ENCODE data around the gene CCDC88B.

Gene CCDC88B

GRCh38 chr11:64292460-64293254 is 47.3 kb upstream of the CCDC88B start:
- CTCF ChIA-PET = interaction anchor here (0.6 to 1.4 kb wide), 4 partner anchors 8 to 86 kb away, joined by 3 to 6 read pairs (median 4); partner anchors contain the start of gene FERMT3
- POLR2A ChIA-PET = no interaction called here

GRCh38 chr11:64294774-64295173 is 45.2 kb upstream of the CCDC88B start:
- H3K4me3 ChIP-seq (ENCODE audit: low read depth, low read length) = no peak overlapping the region
- no peaks in the 10 kb centered on the region for H3K9me3 ChIP-seq (ENCODE audit: control insufficient read depth, insufficient read depth, low read depth, low read length)
- no peak overlapping the region for H3K27ac ChIP-seq (ENCODE audit: extremely low read depth, low read depth, low read length)
- no peaks in the 10 kb centered on the region for H3K4me1 ChIP-seq (ENCODE audit: control insufficient read depth, insufficient read depth, low read length)
- ChIA-PET POLR2A (interaction anchor here (0.7 kb wide), 3 partner anchors 27 to 95 kb away, joined by 4 to 6 read pairs (median 5); no protein-coding TSS in a partner anchor), CTCF (interaction anchor here (0.6 to 1.0 kb wide), 2 partner anchors 60 to 222 kb away, joined by 3 read pairs; no protein-coding TSS in a partner anchor)
- H3K36me3 ChIP-seq (ENCODE audit: control insufficient read depth in 2 of 2, insufficient read depth in 1 of 2, low read length in 2 of 2) = no peaks in the 10 kb centered on the region
- TF ChIP-seq ZNF830 (tag by site-specific recombination; IDR thresholded peaks at IDR 0.05; ENCODE audit: low read depth) (no peak), YY1 (tag by site-specific recombination; IDR thresholded peaks at IDR 0.05) (no peak), ZNF791 (tag by site-specific recombination; IDR thresholded peaks at IDR 0.05) (no peak), KLF10 (tag by site-specific recombination; IDR thresholded peaks at IDR 0.05) (no peak), ZBTB1 (tag by site-specific recombination; IDR thresholded peaks at IDR 0.05) (no peak), ZNF280D (tag by site-specific recombination; IDR thresholded peaks at IDR 0.05) (no peak), MYNN (tag by site-specific recombination; IDR thresholded peaks at IDR 0.05; ENCODE audit: borderline replicate concordance) (no peak), ZNF513 (tag by site-specific recombination; IDR thresholded peaks at IDR 0.05) (no peak), ZNF664 (tag by site-specific recombination; IDR thresholded peaks at IDR 0.05) (no peak)
- TF ChIP-seq, protein P1, sequence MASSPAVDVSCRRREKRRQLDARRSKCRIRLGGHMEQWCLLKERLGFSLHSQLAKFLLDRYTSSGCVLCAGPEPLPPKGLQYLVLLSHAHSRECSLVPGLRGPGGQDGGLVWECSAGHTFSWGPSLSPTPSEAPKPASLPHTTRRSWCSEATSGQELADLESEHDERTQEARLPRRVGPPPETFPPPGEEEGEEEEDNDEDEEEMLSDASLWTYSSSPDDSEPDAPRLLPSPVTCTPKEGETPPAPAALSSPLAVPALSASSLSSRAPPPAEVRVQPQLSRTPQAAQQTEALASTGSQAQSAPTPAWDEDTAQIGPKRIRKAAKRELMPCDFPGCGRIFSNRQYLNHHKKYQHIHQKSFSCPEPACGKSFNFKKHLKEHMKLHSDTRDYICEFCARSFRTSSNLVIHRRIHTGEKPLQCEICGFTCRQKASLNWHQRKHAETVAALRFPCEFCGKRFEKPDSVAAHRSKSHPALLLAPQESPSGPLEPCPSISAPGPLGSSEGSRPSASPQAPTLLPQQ (tag by site-specific recombination; IDR thresholded peaks at IDR 0.05) = no peak

More at GRCh38 chr11:64292460-64293254, 47.3 kb upstream of the CCDC88B start:
- peaks cover 0 to 15% of the 10 kb centered on the region in 2 experiments; a peak in 1 of 3 replicates for H3K36me3 ChIP-seq (ENCODE audit: control insufficient read depth in 2 of 2, insufficient read depth in 1 of 2, low read length in 2 of 2)
- H3K4me3 ChIP-seq (ENCODE audit: low read depth, low read length) = no peak overlapping the region; the same call in 1 of the 2 replicates
- no peaks in the 10 kb centered on the region for H3K9me3 ChIP-seq (ENCODE audit: control insufficient read depth, insufficient read depth, low read depth, low read length)
- TF ChIP-seq ZNF416 (tag by site-specific recombination; IDR thresholded peaks at IDR 0.05) = no peak
- TF ChIP-seq ZNF426 (tag by site-specific recombination; IDR thresholded peaks at IDR 0.05) = no peak
- no peak for TF ChIP-seq REST (tag by site-specific recombination; IDR thresholded peaks at IDR 0.05)
- no peak for TF ChIP-seq ZNF10 (tag by site-specific recombination; IDR thresholded peaks at IDR 0.05)
- no peak for TF ChIP-seq ZNF114 (tag by site-specific recombination; IDR thresholded peaks at IDR 0.05)
- TF ChIP-seq ZNF843 (tag by site-specific recombination; IDR thresholded peaks at IDR 0.05) = no peak
- TF ChIP-seq MZF1 (tag by site-specific recombination; IDR thresholded peaks at IDR 0.05; ENCODE audit: borderline replicate concordance) = no peak
- TF ChIP-seq ZBTB26 (tag by site-specific recombination; optimal IDR thresholded peaks at IDR 0.05) = no peak
- no peak for TF ChIP-seq ZFP37 (tag by site-specific recombination; IDR thresholded peaks at IDR 0.05)
- no peak for TF ChIP-seq SCRT2 (tag by site-specific recombination; IDR thresholded peaks at IDR 0.05)
- no peak for TF ChIP-seq ZNF654 (tag by site-specific recombination; IDR thresholded peaks at IDR 0.05; ENCODE audit: low read depth)
- TF ChIP-seq ZNF311 (tag by site-specific recombination; IDR thresholded peaks at IDR 0.05; ENCODE audit: borderline replicate concordance) = no peak
- no peak for TF ChIP-seq ZBTB7A (tag by site-specific recombination; IDR thresholded peaks at IDR 0.05; ENCODE audit: low read depth)
- TF ChIP-seq ZNF555 (tag by site-specific recombination; conservative IDR thresholded peaks at IDR 0.05) = no peak
- no peak for TF ChIP-seq ZNF138 (tag by site-specific recombination; IDR thresholded peaks at IDR 0.05; ENCODE audit: borderline replicate concordance)
- no peak for TF ChIP-seq ZNF354C (tag by site-specific recombination; IDR thresholded peaks at IDR 0.05; ENCODE audit: borderline replicate concordance, low read depth)
- TF ChIP-seq ZNF302 (tag by site-specific recombination; IDR thresholded peaks at IDR 0.05; ENCODE audit: low read depth) = no peak
- no peak overlapping the region for H3K27ac ChIP-seq (ENCODE audit: extremely low read depth, low read depth, low read length)
- H3K4me1 ChIP-seq (ENCODE audit: control insufficient read depth, insufficient read depth, low read length) = no peaks in the 10 kb centered on the region
